ENCODE data around the gene SERF1A.
"Not testable (repeated sequence)": the region's sequence is repeated elsewhere in the genome, so short reads cannot be mapped to it uniquely, and the experiment has no call there.

SERF1A gene

GRCh38 chr5:70900533-70901271 is at the start of gene SERF1A:
Gene SERF1A, plus strand, starts transcription at chr5:70900669. Its CDS starts 201 bp downstream, at chr5:70900870.
- DNase-seq, result not testable (repeated sequence)

DNA sequence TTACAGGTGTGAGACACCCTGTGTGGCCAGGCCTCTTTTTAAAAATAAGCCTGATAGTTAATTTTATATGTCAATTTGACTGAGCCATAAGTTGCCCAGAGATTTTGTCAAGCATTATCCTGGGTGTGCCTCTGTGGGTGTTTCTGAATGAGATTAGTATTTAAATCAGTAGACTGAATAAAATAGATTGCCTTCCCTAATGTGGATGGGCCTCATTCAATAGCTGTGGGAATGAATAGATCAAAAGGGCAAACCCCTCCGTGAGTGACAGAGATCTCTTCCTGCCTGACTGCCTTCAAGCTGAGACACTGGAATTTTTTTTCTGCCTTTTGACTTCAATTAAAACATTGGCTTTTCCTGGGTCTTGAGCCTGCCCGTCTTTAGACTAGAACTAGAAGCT is 33.7 kb upstream of the SERF1A start:
- DNase-seq, result not testable (repeated sequence)

- DNase-seq, result not testable (repeated sequence)
Measured at GRCh38 chr5:70870626-70871025, 29.8 kb upstream of the SERF1A start.

DNA sequence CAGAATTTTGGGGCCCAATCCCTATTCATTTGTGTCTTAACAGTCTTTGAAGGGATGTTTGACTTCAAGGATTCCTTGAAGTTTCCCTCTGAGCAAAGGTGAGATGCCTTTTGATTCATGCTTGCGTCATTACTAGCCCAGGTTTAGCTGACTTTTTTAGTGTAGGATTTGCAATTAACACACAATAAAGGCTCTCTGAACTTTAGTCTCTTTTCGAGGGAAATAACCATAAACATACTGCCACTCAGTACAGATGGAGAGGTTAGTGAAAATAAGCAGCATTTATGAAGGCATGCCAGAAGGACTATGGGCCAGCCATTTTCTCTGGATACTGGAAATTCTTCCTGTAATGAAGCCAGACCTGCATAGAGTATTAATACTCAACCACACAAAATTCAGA is 4.4 kb upstream of the SERF1A start:
- DNase-seq, result not testable (repeated sequence)

- DNase-seq, result not testable (repeated sequence)
Measured at GRCh38 chr5:70901272-70901571, 753 bp downstream of the SERF1A start.

- DNase-seq, result not testable (repeated sequence)
Measured at GRCh38 chr5:70906624-70907023, 6.2 kb downstream of the SERF1A start.

- DNase-seq, result not testable (repeated sequence)
Measured at GRCh38 chr5:70916829-70917228, 16.4 kb downstream of the SERF1A start.

DNA sequence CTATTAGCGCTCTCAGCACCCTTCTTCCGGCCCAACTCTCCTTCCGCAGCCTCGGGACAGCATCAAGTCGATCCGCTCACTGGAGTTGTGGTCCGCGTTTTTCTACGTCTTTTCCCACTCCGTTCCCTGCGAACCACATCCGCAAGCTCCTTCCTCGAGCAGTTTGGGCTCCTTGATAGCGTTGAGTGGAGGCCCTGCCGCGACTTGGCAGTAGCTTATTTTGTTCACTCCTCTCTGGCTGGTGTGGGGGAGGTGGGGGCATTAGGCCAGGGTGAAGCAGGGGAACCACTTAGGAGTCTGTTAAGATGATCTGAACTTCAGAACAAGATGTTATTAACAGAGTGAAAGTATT is 24.7 kb downstream of the SERF1A start:
- DNase-seq, result not testable (repeated sequence)

DNA sequence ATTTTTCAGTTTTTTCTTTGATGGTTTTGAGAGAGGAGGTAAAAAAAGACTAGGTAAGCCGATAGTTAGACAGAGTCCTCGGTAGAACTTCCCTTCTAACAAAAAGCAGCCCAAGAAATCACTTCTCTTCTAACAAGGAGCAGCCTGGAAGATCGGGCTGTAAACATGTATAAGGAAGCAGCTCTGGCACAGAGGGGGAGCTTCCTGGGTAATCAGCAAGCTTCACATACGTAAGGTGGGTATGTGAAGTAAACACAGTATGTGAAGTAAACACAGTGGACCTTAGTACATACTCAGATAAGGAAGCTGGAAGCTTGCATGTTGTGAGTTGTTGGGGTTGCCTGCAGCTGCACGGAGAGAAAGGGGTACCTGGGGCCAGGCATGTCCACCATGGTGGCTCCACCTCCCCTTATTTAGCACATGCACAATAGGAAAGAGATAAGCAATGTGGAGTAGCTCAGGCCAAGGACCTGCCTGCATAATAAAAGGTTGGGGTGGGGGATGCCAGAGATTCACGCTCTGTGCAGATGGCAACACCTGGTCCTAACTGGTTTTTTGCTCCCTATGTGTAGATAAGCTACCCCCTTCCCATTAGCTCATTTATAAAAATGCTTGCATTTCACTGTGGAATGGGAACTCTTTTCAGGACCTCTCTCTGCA is 31.4 kb downstream of the SERF1A start:
- not testable (repeated sequence) for DNase-seq

DNA sequence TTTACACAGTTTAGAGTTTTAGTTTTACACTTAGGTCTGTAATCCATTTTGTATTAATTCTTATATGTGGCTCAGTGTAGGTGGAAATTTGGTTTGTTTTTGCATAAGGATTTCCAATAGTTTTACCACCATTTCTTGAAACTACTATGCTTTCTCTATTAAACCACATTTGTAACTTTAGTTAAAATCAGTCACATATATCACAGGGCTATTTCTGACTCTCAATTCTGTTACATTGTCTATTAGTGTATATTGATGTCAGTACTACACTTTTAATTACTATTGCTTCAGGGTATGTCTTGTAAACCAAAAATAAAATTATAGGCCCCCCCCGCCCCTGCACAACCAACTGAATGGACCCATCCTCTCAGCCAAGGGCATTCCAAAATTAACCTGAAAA is 32.1 kb downstream of the SERF1A start:
- DNase-seq, result not testable (repeated sequence)

GRCh38 chr5:70953068-70953467 is 52.6 kb downstream of the SERF1A start:
- not testable (repeated sequence) for DNase-seq

Data from stimulated activated CD4-positive, alpha-beta T cell treated with anti-CD3 and anti-CD28 coated beads, Interleukin-4, amount 100 ng/mL, for 1 hour (primary cell).